GM06990 (cell line): ENCODE results near the gene SPATA13.

Experiments used
- DNase-seq: peaks from one replicate; pipeline ENCODE4 v3.0.0-alpha.2; 2011; ENCODE audit not compliant: insufficient read length; ENCODE audit errors: extremely low read depth
- H3K27me3 ChIP-seq: replicated peaks from 2 replicates; pipeline ENCODE4 v1.6.0; 2011; ENCODE audit warnings: low read length; ENCODE audit not compliant: control insufficient read depth, insufficient read depth
- H3K36me3 ChIP-seq: 2 replicates; pipeline ENCODE4 v1.5.1; 2011; ENCODE audit warnings: low read length; ENCODE audit not compliant: control insufficient read depth, insufficient read depth
- H3K4me3 ChIP-seq: replicated peaks from 2 replicates; pipeline ENCODE4 v1.5.1; 2011; ENCODE audit warnings: low read depth, mild to moderate bottlenecking, control low read depth, low read length
- TF ChIP-seq, protein P1 (sequence below): IDR thresholded peaks from 2 replicates; pipeline ENCODE4 v1.5.1; 2011; ENCODE audit warnings: low read length, control low read depth, mild to moderate bottlenecking, inconsistent platforms; ENCODE audit not compliant: insufficient read depth, poor library complexity, severe bottlenecking

Gene SPATA13

GRCh38 chr13:24142453-24142852, 18.1 kb upstream of the SPATA13 start:
- TF ChIP-seq, protein P1, sequence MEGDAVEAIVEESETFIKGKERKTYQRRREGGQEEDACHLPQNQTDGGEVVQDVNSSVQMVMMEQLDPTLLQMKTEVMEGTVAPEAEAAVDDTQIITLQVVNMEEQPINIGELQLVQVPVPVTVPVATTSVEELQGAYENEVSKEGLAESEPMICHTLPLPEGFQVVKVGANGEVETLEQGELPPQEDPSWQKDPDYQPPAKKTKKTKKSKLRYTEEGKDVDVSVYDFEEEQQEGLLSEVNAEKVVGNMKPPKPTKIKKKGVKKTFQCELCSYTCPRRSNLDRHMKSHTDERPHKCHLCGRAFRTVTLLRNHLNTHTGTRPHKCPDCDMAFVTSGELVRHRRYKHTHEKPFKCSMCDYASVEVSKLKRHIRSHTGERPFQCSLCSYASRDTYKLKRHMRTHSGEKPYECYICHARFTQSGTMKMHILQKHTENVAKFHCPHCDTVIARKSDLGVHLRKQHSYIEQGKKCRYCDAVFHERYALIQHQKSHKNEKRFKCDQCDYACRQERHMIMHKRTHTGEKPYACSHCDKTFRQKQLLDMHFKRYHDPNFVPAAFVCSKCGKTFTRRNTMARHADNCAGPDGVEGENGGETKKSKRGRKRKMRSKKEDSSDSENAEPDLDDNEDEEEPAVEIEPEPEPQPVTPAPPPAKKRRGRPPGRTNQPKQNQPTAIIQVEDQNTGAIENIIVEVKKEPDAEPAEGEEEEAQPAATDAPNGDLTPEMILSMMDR, result no peak
- peaks cover 5% of the 10 kb centered on the region for H3K27me3 ChIP-seq
- no peak for DNase-seq
- H3K4me3 ChIP-seq, result no peak overlapping the region
- no peaks in the 10 kb centered on the region for H3K36me3 ChIP-seq

GRCh38 chr13:24142886-24143285, 17.6 kb upstream of the SPATA13 start:
- Histone ChIP-seq H3K4me3 (no peak overlapping the region), H3K36me3 (no peaks in the 10 kb centered on the region), H3K27me3 (peaks cover 5% of the 10 kb centered on the region)
- TF ChIP-seq, protein P1, result no peak
- DNase-seq, result no peak

- Histone ChIP-seq H3K27me3 (peaks cover 5% of the 10 kb centered on the region), H3K36me3 (no peaks in the 10 kb centered on the region), H3K4me3 (no peak overlapping the region)
- TF ChIP-seq, protein P1, result no peak
- no peak for DNase-seq
These were observed 15.3 kb upstream of the SPATA13 start for GRCh38 chr13:24145240-24145639.

DNA sequence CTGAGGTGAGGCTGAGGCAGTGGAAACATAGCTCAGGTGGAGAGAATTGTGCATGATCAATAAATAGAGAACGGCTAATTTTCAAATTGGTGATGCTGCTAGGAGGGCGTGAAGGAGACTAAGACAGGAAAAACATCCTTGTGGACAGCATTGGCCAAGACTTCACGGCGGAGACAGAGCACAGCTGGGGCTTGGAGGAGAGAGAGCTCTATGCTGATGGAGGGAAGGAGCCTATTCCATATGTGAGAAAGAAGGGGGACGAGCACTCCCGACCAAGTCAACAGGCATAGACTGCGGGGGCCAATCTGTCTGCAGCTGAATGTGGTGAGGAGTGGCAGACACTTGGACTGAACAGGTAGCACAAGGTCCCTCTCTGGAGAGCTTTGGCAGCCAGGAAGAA, 14.8 kb upstream of the SPATA13 start:
- no peak for DNase-seq
- Histone ChIP-seq H3K27me3 (peaks cover 5% of the 10 kb centered on the region), H3K4me3 (no peak overlapping the region), H3K36me3 (no peaks in the 10 kb centered on the region)
- TF ChIP-seq, protein P1, result no peak

GRCh38 chr13:24146961-24147569, 13.5 kb upstream of the SPATA13 start:
- Histone ChIP-seq H3K36me3 (no peaks in the 10 kb centered on the region), H3K4me3 (no peak overlapping the region), H3K27me3 (peaks cover 4% of the 10 kb centered on the region)
- no peak for DNase-seq
- TF ChIP-seq, protein P1, result no peak

DNA sequence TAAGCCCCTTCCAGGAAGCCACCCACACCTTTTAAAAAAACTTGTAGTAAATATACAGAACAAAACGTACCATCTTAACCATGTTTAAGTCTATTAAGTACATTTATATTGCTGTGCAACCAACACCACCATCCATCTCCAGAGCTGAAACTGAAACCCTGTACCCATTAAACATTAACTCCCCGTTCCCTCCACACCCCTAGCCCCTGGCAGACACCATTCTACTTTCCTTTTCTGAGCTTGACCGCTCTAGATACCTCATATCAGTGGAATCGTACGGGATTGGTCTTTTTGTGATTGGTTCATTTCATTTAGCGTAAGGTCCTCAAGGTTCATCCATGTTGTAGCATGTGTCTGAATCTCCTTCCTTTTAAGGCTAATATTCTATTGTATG, 13.0 kb upstream of the SPATA13 start:
- H3K4me3 ChIP-seq, result no peak overlapping the region
- peaks cover 4% of the 10 kb centered on the region for H3K27me3 ChIP-seq
- no peaks in the 10 kb centered on the region for H3K36me3 ChIP-seq
- DNase-seq, result no peak
- TF ChIP-seq, protein P1, result no peak
